Esophagus squamous epithelium (tissue), 5 donors: ENCODE results near the gene PPFIBP1. TPM values are rescaled to one million over a fixed set of nuclear protein-coding genes. Genes with fewer than 3 reads are reported as not detected.
A peak's percentile ranks its signal among the peaks of the same experiment; 100 is the strongest.

ENCODE experiments used
- DNase-seq: peaks from one replicate; lab custom pipeline; 2025; lab: John Stamatoyannopoulos, UW
- H3K27ac ChIP-seq, 4 donors: fragments of 200-600 bp; sonication (generic); one replicate each; pipeline ENCODE4 v1.5.1; 2016 to 2019; ENCODE audit warnings: mild to moderate bottlenecking in 1 of 4
- H3K27me3 ChIP-seq, 4 donors: fragments of 200-600 bp; sonication (generic); 1 replicate in 3 of 4; 2 replicates in 1 of 4; pipeline versions ENCODE4 v1.5.1 to v1.6.0; 2017 to 2021; ENCODE audit warnings: antibody characterized with exemption in 1 of 4
- H3K36me3 ChIP-seq, 3 donors: fragments of 200-600 bp; sonication (generic); one replicate each; pipeline ENCODE4 v1.5.1; 2016 to 2019
- H3K4me1 ChIP-seq, 3 donors: fragments of 200-600 bp; sonication (generic); one replicate each; pipeline ENCODE4 v1.5.1; 2017 to 2019
- H3K4me3 ChIP-seq, 4 donors: fragments of 200-600 bp; sonication (generic); 1 replicate in 3 of 4; 2 replicates in 1 of 4; pipeline ENCODE4 v1.5.1; 2016 to 2019; ENCODE audit warnings: mild to moderate bottlenecking in 2 of 4, moderate library complexity in 1 of 4
- H3K9me3 ChIP-seq, 3 donors: fragments of 200-600 bp; sonication (generic); one replicate each; pipeline ENCODE4 v1.5.1; 2016 to 2019
- CTCF ChIP-seq, 6 experiments: fragments of 450-650 bp in 4 of 6; fragments of 200-600 bp in 2 of 6; sonication (generic) in 2 of 6; IDR thresholded peaks; one replicate each; pipeline ENCODE4 v1.5.1; 2016 to 2019; ENCODE audit warnings: antibody characterized with exemption in 6 of 6, mild to moderate bottlenecking in 4 of 6, moderate library complexity in 4 of 6
- POLR2A ChIP-seq, 4 donors: fragments of 450-650 bp; IDR thresholded peaks; one replicate each; pipeline ENCODE4 v1.6.1; 2017; ENCODE audit warnings: antibody characterized with exemption in 4 of 4, mild to moderate bottlenecking in 4 of 4, moderate library complexity in 3 of 4
- WGBS, 2 donors: methylation state at CpG; one replicate each; pipeline ENCODE4 v1.1.5; 2018; 5-methylcytosine and 5-hydroxymethylcytosine counted together
- intact Hi-C: fragments of 100-400 bp; cut with DNase I; formaldehyde crosslinking; loops from one replicate; pipeline ENCODE4 v1.15.0; 2022
- total RNA-seq, 4 donors: library from RNA; depleted of rRNA; stranded (reverse); fragments of >200 nt; gene quantifications; one replicate each; pipeline ENCODE4 v1.1.0, GENCODE V29; 2016
- donor health status: DM: yes; HTN: yes; CAD: no.

Gene PPFIBP1
- total RNA-seq, 4 donors from 2014 or later: 41.9 to 62.6 (median 46.7) TPM

GRCh38 chr12:27549801-27550652 is 26.0 kb downstream of the PPFIBP1 start:
- 6 to 15% methylated on average over 10 to 12 of the region's 12 CpGs for WGBS, 2 donors
- Histone ChIP-seq H3K9me3 (no peaks in the 10 kb centered on the region), H3K36me3 (no peaks in the 10 kb centered on the region), H3K4me3 (peak overlapping the region in 3 of 4 donors; percentile 9 to 50 (median 18)), H3K4me1 (peaks cover 41 to 99% (median 44%) of the 10 kb centered on the region in 3 donors), H3K27me3 (no peaks in the 10 kb centered on the region), H3K27ac (peak overlapping the region; percentile 86 to 88 (median 88))
- intact Hi-C loops: no loop called here
- DNase-seq: no peak
- TF ChIP-seq POLR2A (IDR thresholded peaks at IDR 0.05) (no peak), CTCF (IDR thresholded peaks at IDR 0.05) (no peak)

- WGBS, 2 donors: 29 to 39% methylated on average over 4 of the region's 4 CpGs
- Histone ChIP-seq H3K4me3 (no peak overlapping the region), H3K4me1 (peaks cover 36 to 99% (median 50%) of the 10 kb centered on the region in 3 donors), H3K36me3 (no peaks in the 10 kb centered on the region), H3K27ac (peak overlapping the region; percentile 86 to 88 (median 88)), H3K9me3 (no peaks in the 10 kb centered on the region), H3K27me3 (no peaks in the 10 kb centered on the region)
- intact Hi-C loops: no loop called here
- TF ChIP-seq POLR2A (IDR thresholded peaks at IDR 0.05): no peak
- TF ChIP-seq CTCF (IDR thresholded peaks at IDR 0.05): no peak
- DNase-seq: no peak
These were observed 26.6 kb downstream of the PPFIBP1 start for GRCh38 chr12:27550653-27550975.

GRCh38 chr12:27551172-27551840 is 27.3 kb downstream of the PPFIBP1 start:
- WGBS, 2 donors: 68 to 72% methylated on average over 7 to 9 of the region's 9 CpGs
- Histone ChIP-seq H3K27ac (peak overlapping the region; percentile 72 to 88 (median 87)), H3K27me3 (no peaks in the 10 kb centered on the region), H3K9me3 (no peaks in the 10 kb centered on the region), H3K4me1 (peaks cover 36 to 99% (median 56%) of the 10 kb centered on the region in 3 donors), H3K4me3 (no peak overlapping the region), H3K36me3 (no peaks in the 10 kb centered on the region)
- DNase-seq: no peak
- no peak for TF ChIP-seq POLR2A (IDR thresholded peaks at IDR 0.05)
- no peak for TF ChIP-seq CTCF (IDR thresholded peaks at IDR 0.05)
- intact Hi-C loops: no loop called here

GRCh38 chr12:27552235-27552634 is 28.2 kb downstream of the PPFIBP1 start:
- TF ChIP-seq POLR2A (IDR thresholded peaks at IDR 0.05) (no peak), CTCF (IDR thresholded peaks at IDR 0.05) (no peak)
- H3K27me3 ChIP-seq: no peaks in the 10 kb centered on the region
- H3K27ac ChIP-seq: peak overlapping the region in 2 of 4 donors; percentile 13 to 88
- no peak for DNase-seq
- intact Hi-C loops: no loop called here
- H3K4me3 ChIP-seq: no peak overlapping the region
- 85 to 93% methylated on average over 6 of the region's 6 CpGs for WGBS, 2 donors
- no peaks in the 10 kb centered on the region for H3K9me3 ChIP-seq
- H3K36me3 ChIP-seq: no peaks in the 10 kb centered on the region
- peaks cover 36 to 99% (median 64%) of the 10 kb centered on the region in 3 donors for H3K4me1 ChIP-seq
